GM19351 (cell line): ENCODE data around the gene SURF6.
"Not testable (repeated sequence)": the region's sequence is repeated elsewhere in the genome, so short reads cannot be mapped to it uniquely, and the experiment has no call there.

Experiments
- ATAC-seq: cut with Tn5 transposase; IDR thresholded peaks from one replicate; pipeline ENCODE4 v1.9.1; 2021; ENCODE audit warnings: mild to moderate bottlenecking, moderate library complexity; ENCODE audit not compliant: unreplicated experiment

The SURF6 gene

GRCh38 chr9:133329306-133330156 is 6.5 kb downstream of the SURF6 start:
- not testable (repeated sequence) for ATAC-seq

DNA sequence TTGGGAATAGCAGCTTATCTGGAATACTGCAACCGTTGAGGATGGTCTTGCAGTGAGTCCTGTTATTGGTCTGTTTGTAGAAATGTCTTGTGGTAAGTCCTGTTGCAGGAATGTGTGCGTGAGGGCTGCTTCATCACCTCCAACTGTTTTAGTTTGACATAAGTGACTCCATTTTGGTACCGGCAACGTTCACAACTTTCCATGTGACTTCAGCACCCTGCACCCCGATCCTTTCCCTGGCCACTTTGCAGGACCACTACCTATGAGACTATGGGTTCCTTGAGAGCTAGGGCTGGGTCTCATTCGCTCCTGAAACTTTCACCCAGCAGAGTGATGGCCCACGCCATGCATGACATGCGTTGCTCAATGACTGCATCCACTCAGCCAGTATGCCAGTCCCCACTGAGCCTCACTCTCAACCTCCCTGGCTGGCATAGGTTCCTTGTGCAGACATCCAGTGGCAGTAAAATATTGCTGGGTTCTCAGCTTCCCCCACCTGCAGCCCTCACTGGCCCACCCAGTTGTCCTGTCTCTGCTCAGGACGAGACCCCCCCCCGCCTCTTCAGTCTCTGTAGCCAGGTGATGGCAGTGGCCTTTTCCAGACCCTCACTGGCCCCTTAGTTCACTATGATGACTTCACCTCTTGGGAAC is 8.0 kb downstream of the SURF6 start:
- no peak for ATAC-seq

- ATAC-seq: not testable (repeated sequence)
These were observed 9.0 kb downstream of the SURF6 start for GRCh38 chr9:133327021-133327420.

DNA sequence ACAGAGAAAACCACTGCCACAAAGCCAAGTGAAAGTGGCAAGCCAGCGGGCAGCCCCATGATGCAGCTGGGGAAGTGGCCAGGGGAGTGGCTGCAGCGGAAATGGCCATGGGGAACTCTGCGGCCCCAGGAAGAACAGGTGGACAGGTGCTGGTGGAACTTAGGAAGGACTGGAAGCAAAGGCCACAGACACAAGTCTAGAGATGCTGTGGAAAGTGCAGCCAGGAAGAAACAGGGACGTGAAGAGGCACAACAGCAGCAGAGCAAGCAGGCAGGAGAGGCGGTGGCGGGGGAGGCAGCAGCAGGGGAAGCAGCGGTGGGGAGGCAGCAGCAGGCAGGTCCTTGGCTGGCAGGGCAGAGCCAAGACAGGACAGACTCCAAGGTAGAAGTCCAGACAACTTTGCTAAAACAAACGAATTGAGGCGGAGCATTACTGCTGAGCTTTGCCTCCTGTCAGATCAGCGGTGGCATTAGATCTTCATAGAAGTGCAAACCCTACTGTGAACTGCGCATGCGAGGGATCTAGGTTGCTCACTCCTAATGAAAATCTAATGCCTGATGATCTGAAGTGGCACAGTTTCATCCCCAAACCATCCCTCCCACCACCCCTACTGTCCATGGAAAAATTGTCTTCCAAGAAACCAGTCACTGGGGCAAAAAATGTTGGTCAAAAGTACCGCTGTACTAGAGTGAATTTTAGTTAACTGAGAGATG is 11.8 kb downstream of the SURF6 start:
- ATAC-seq: no peak

- no peak for ATAC-seq
These were observed 12.8 kb downstream of the SURF6 start for GRCh38 chr9:133323211-133323610.

GRCh38 chr9:133322701-133323100 is 13.3 kb downstream of the SURF6 start:
- no peak for ATAC-seq

GRCh38 chr9:133321411-133321935 is 14.5 kb downstream of the SURF6 start:
- no peak for ATAC-seq

GRCh38 chr9:133320421-133320881 is 15.5 kb downstream of the SURF6 start:
- no peak for ATAC-seq

DNA sequence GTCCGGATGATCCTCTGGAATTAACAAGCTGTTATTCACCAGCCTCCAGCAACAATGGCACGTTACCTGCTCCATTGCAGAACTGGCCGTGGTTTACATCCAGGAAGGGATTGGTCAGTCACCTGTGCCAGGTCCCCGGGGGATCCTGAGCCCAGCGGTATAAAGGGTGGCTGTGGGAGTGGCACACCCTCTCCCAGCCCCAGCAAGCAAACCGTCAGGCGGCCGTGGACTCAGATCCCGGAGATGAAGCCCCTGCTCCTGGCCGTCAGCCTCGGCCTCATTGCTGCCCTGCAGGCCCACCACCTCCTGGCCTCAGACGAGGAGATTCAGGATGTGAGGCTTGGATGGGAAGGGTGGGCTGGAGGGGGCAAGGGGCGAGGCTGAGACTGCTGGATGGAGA is 18.4 kb downstream of the SURF6 start:
- not testable (repeated sequence) for ATAC-seq

DNA sequence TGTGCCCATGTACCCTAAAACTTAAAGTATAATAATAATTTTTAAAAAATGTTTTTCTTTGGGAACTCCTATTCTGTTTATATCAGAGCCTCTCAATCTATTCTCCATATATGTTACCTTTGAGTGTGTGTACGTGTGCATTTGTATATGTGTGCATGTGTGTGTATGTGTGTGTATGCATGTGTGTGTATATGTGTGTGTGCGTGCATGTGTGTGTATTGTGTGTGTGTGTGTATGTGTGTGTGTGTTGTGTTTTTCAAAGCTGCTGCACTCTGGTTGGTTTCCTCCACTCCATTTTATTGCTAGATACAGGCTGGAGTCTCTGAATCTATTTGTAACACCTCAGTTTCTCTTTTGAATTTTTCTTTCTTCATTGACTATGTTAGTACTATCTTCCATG is 20.0 kb downstream of the SURF6 start:
- no peak for ATAC-seq

DNA sequence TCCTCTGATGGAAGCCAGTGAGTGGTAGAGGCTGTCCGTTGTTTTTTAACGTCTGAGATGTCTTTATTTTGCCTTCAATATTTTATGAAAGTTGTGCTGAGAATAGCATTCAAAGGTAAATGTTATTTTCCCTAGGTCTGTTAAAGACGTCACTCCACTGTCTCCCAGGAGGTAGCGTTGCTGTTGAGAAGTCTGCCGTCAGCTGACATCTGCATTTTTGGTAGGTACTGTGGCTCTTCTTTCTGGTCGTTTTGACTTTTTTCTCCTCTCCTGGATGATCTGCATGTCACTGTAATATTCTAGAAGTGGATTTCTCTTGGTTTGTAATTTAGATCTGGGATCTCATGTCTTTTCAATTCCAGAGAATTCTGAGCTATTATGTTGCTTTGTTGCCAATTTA is 26.4 kb downstream of the SURF6 start:
- ATAC-seq: no peak

- no peak for ATAC-seq
These were observed 28.7 kb downstream of the SURF6 start for GRCh38 chr9:133307301-133307700.

DNA sequence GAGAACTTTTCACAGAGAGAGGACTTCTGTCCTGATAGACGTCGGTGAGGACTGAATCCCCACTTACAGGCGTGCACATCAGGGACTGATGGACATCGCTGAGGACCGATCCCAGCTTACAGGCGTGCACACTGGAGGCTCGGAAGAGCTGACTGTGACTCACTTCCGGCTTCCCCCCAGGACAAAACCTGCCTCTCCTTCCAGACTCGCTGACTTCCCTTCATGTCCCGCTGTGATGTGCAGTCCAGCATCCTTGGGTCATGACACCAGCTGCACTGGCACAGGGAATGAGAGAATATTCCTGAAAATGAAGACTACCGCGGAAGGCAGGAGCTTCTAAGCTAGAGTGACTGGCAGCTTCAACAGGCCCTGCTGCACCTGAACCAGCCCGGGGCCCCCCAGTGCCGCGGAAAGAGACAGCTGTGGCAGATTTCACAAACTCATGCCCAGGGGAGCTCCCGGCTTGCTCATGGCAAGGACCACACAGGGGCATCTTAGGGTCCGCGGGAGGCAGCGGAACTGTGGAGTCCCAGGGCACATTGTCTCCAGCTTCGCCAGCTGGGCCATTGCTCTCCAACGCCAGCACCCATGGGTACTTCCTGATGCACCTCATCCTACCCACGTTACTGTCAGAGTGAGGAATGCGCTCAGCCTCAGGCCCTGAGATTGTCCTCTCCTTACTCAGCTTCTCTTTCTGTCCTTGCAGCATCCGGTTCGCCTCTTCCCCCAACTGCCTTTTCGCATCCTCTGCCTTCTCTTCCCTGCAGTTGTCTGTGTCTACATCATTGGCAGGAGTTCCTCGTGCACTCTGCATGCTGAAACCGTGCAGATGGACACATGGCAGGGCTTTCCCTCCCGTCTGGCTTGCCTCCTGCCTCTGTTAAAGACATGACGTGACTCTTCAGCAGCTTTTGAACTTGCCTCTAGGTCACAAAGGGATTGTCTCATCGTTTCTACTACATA is 29.5 kb downstream of the SURF6 start:
- ATAC-seq: no peak

GRCh38 chr9:133305731-133306130 is 30.3 kb downstream of the SURF6 start:
- ATAC-seq: no peak

- ATAC-seq: no peak
These were observed 31.3 kb downstream of the SURF6 start for GRCh38 chr9:133304477-133305377.

- no peak for ATAC-seq
These were observed 31.9 kb downstream of the SURF6 start for GRCh38 chr9:133304158-133304470.

GRCh38 chr9:133303266-133304157 is 32.5 kb downstream of the SURF6 start:
- no peak for ATAC-seq
